ENCODE data around the gene FBL.
"Not testable (repeated sequence)": the region's sequence is repeated elsewhere in the genome, so short reads cannot be mapped to it uniquely, and the experiment has no call there.

FBL gene

DNA sequence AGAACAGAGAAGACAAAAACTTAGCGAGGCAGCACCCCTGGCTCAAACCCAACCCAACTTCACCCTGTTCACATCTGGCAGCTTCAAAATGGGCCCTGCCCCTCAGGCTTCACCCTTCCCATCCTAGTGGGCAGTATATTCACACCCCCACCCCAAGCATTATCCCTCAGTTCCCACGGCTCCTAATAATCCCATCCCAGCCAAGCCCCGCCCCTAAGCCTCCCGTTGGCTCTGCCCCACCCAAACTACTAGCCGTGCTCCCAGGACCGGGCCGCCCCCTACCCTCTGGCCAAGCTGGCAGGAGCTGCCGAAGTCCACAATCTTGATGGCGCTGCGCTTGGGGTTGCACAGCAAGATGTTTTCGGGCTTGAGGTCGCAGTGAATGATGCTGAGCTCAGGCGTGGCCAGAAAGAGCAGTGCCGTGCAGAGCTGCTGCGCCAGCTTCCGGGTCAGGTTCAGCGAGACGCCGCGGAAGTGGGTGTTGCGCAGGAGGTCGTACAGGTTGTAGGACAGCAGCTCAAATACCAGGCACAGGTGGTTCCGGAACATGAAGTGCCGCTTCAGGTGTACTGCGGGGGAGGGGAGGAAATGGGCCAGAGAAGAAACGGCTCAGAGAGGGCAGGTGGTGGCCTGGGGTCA, 18.0 kb downstream of the FBL start:
- intact Hi-C loops (cut with DNase I): no loop called here
- no peak for DNase-seq

- intact Hi-C loops (cut with DNase I): no loop called here
- no peak for DNase-seq
These were observed 19.0 kb downstream of the FBL start for GRCh38 chr19:39827216-39827615.

DNA sequence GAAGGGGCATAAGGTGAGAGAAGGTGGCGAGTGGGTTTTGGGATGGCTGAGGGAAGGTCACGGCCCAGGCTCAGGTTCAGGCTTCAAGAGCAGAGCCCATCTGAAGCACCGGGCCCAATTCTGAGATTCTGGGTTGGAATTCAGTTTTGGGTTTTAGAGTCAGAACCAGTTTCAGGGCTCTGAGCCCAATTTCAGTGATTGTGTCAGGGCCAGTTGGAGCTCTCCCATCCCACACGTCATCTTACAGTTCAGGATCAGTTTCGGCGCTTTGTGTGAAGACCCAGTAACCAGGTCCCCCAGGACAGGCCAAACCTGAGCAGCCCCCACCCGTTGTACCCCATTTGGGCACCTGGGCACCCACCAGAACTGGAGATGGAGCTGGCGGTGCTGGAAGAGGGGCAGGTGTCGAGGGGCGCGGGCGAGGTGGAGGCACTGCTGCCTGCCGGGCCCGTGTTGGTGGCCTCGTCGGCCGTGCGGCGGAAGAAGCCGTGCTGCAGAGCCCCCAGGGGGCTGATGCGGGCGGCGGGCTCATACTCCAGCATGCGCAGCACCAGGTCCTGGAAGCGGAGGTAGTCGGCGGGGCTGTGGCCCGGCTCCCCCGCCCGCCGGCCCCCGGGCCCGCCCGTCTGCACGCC, 19.8 kb downstream of the FBL start:
- intact Hi-C loops (cut with DNase I): no loop called here
- DNase-seq: no peak

- no peak for DNase-seq
- intact Hi-C loops (cut with DNase I): no loop called here
These were observed 20.6 kb downstream of the FBL start for GRCh38 chr19:39825531-39826076.

GRCh38 chr19:39825093-39825463, 21.1 kb downstream of the FBL start:
- no peak for DNase-seq
- intact Hi-C loops (cut with DNase I): no loop called here

- intact Hi-C loops (cut with DNase I): no loop called here
- DNase-seq: peak; percentile 88 to 99 (median 94)
These were observed 21.8 kb downstream of the FBL start for GRCh38 chr19:39824143-39825092.

- intact Hi-C loops (cut with DNase I): no loop called here
- DNase-seq: no peak
These were observed 22.5 kb downstream of the FBL start for GRCh38 chr19:39823686-39824085.

DNA sequence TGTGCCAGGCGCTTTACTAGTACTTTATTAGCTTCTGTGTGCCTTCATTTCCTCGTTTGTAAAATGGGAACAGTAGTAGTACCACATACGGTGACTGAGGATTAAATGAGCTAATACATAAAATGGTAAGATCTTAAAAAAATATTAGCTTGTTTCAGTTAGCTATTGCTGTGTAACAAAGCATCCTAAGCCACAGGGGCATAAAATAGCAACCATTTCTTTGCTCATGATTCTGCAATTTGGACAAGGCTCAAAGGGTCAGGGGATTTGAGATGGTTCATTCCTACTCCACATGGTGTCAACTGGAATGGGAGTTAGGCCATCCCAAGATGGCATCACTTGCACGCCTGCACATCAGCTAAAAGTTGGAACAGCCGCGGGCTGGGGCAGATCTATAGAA, 25.5 kb downstream of the FBL start:
- intact Hi-C loops (cut with DNase I): no loop called here
- DNase-seq: no peak

- intact Hi-C loops (cut with DNase I): no loop called here
These were observed 26.4 kb downstream of the FBL start for GRCh38 chr19:39819786-39820185.

GRCh38 chr19:39818626-39819097, 27.5 kb downstream of the FBL start:
- no peak for DNase-seq
- intact Hi-C loops (cut with DNase I): no loop called here

More at GRCh38 chr19:39819786-39820185, 26.4 kb downstream of the FBL start:
- DNase-seq: no peak

GRCh38 chr19:39817888-39818561, 28.2 kb downstream of the FBL start:
- no peak for DNase-seq
- intact Hi-C loops (cut with DNase I): no loop called here

GRCh38 chr19:39816287-39817048, 29.7 kb downstream of the FBL start:
- no peak for DNase-seq
- intact Hi-C loops (cut with DNase I): no loop called here

DNA sequence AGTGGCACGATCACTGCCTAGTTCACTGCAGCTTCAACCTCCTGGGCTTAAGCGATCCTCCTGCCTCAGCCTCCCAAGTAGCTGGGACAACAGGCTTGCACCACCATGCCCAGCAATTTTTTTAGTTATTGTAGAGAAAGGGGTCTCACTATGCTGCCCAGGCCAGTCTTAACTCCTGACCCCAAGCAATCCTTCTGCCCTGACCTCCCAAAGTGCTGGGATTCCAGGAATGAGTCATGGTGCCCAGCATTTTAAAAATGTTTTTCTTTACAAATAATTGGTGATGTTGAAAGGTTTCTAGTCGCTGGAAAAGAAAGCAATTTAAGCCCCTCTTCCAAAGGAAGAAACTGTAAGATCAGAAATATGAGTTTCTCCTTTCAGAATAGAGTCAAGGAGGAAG, 31.6 kb downstream of the FBL start:
- intact Hi-C loops (cut with DNase I): no loop called here
- DNase-seq: no peak

- DNase-seq; intact Hi-C loops (cut with DNase I): not testable (repeated sequence)
These were observed 32.1 kb downstream of the FBL start for GRCh38 chr19:39814111-39814510.

DNA sequence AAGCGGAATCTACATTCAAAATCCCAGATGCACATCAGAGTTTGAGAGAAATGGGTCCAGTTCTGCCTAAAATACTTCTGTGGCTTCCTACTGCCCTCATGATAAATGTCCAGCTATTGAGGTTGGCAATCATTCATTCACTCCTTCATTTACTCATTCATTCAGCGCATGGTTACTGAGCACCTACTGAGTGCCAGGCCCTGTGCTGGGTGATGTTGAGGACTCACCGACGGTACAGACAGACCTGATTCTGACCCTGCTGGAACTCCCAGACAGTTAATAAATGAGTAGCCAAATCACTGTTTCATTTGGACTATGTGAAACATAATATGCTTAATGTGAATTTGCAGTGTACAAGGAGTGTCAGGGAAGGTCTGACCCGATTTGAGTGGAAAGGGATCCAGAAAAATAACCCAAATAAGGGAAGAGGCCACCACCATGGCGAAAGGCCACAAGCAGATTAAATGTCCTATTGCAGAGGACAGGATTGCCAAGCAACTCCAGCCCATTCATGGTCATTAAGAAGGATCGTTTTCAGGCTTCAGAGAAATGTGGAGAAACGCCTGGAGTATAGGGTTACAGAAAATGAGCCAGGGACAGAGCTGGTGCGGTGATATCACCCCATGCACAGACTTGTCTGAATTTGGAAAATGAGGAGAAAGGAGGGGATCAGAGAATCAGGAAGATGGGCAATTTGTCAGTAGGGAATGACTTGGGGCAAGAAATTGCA, 32.8 kb downstream of the FBL start:
- intact Hi-C loops (cut with DNase I): no loop called here

GRCh38 chr19:39811064-39811463, 35.1 kb downstream of the FBL start:
- no peak for DNase-seq
- intact Hi-C loops (cut with DNase I): no loop called here

More for the DNA sequence above, 32.8 kb downstream of the FBL start:
- no peak for DNase-seq

GRCh38 chr19:39810424-39810823, 35.8 kb downstream of the FBL start:
- intact Hi-C loops (cut with DNase I): no loop called here
- no peak for DNase-seq

DNA sequence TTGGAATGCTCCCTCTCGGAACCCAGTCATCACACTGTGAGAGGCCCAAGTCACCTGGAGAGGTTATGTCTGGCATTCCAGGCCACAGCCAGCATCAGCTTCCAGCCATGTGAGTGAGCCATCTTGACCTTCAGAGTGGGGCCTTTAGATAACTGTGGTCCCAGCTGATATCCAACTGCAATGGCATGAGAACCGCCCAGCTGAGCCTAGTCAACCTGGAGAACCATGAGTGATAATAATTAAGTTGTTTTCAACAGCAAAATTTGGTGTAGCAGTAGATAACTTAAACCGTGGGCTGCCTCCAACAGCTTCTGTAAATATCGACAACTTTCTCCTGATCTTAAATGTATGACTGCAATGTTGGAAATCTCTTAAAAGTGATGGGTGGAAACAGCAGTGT, 36.8 kb downstream of the FBL start:
- no peak for DNase-seq

GRCh38 chr19:39808688-39809087, 37.5 kb downstream of the FBL start:
- intact Hi-C loops (cut with DNase I); DNase-seq: not testable (repeated sequence)

More for the DNA sequence above, 36.8 kb downstream of the FBL start:
- intact Hi-C loops (cut with DNase I): no loop called here

Data from posterior cingulate gyrus (tissue), 11 donors.